Stimulated activated CD8-positive, alpha-beta memory T cell treated with anti-CD3 and anti-CD28 coated beads, Interleukin-15, amount 100 ng/mL, for 1 hour (primary cell): ENCODE measurements around the gene MEG3.

ENCODE experiments used
- DNase-seq: peaks from one replicate; pipeline ENCODE4 v3.0.0-alpha.2; 2020; ENCODE audit warnings: low read depth

Gene MEG3

DNA sequence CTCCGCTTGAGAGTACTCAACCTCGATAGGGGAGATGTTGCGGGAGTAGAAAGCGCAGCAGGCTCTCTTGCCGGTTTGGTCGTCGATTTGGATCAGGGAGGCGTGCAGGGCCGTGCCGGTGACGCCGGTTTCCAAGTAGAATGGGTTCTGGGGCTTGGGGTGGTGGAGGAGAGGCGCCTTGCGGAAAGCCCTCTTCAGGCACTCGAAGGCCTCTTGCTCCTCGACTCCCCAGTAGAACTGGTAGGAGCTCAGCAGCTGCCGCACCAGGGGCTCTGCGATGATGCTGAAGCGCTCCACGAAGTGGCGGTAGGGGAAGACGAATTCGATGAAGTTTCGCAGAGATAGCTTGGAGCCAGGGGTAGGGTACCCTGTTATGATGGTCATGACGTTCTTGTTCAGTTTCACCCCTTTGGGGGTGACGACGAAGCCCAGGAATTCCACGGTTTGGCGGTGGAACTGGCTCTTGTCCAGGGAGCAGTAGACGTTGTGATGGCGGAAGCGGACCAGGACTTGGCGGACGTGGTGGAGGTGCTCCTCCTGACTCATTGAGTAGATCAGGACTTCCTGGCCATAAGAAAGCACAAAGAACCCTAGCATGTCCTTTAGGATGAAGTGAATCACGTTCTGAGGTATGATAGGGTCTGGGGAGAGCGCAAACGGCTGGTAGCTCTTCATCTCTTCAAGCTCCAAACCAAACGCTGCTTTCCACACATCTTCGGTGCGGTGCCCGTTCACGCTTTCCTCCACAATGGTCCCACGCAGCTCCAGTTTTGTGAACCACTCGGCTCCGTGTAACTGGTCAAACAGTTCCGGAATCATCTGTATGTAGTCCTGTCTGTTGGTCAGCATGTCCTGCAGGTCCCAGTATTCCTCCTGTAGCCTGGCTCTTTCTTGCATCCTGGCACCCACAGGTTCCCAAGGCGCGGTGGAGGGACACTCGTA, 56.4 kb downstream of the MEG3 start:
- no peak for DNase-seq

DNA sequence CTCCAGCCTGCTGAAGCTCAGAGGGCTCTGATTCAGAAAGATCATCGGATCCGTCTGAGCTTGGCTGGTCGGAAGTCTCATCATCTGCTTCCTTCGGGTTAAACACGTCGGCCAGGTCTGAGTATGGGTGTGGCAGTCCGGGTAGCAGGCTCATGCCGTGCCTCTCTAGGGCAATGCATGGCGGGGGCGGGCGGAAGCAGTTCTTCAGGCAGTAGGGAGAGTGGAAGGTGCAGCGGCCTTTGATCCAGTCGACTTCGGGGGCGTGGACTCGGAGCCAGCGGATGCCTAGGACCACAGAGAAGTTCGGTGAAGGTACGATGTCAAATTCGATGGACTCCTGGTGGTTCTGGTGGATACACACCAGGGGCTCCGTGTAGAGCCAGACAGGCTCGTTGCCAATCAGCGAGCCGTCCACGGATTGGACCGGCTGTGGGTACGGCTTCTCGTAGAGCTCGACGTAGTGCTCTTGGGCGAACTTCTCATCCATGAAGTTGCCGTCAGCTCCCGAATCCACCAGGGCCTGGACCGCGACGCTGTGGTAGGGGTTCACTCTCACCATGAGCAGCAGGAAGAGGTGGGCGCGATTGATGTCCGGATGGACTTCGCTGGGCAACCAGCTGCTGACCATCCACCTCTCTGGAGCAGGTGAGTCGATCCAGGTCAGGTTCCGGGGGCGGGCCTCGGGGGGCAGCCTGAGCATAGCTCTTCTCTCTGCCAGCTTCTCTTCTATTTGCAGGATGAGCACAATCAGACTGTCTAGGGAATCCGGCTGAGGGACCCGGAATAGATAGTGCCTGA, 57.3 kb downstream of the MEG3 start:
- no peak for DNase-seq

DNA sequence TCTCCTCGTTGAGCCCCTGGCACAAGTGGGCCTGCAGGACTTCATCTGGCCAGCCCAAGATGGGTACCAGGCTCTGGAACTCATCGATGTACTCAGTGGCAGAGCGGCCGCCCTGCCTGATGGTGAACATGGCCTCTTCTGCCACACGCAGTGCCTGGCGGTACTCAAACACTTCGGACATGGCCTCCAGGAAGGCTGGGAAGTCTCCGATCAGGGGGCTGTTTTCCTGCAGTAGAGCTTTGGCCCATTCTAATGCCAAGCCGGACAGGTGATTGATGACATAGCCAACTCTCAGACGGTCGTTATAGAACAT, 57.8 kb downstream of the MEG3 start:
- no peak for DNase-seq

DNA sequence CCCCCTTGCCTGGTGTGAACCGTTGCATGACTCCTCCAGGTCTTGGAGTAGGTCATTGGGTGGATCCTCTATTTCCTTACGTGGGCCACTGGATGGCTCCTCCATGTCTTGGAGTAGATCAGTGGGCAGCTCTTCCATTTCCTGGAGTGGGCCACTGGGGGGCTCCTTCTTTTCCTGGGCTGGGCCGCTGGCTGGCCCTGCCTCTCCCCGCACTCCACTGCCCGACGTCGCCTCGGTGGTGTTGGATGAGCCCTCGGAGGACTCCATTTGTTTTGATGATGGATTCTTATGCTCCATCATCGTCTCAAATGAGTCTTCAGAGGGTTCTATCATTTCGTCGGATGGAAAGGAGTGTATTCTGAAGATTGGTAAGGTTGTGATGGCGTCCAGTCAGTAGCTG, 58.5 kb downstream of the MEG3 start:
- no peak for DNase-seq

DNA sequence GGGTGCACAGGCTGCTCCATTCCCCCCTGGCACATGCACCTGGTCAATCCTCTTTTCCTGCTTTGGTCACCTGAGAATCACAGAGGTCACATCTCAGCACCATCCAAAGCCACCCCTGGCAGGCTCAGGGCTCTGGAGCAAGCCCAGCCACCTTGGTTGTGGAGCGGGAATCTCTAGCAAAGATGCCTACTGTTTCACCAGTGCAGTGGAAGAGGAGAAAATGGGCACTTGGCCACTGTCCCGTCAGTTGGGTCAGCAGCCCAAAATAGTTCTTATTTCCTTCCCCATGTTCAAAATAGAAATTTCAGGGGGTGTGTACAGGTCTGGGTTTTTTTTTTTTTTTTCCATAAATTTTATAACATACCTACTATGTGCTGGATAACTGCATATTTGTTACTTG, 59.3 kb downstream of the MEG3 start:
- no peak for DNase-seq

DNA sequence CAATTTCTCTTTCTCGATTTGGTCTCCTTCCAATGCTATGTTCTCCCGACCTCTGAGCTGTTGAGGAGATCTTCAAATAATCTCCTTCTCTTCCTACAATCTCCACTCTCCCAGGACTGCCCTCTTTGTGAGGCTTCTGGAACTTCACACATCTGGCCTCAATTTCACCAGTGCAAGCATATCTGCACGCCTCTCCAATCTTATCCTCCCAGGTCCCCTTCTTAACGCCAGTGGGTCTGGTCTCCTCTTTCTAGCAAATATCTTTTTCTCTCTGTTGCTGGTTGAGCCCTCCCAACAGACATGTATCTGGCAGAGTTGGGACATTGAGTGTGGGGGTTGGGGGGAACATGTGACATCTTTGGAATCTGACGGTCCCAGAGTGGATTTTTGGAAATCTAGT, 59.7 kb downstream of the MEG3 start:
- no peak for DNase-seq

DNA sequence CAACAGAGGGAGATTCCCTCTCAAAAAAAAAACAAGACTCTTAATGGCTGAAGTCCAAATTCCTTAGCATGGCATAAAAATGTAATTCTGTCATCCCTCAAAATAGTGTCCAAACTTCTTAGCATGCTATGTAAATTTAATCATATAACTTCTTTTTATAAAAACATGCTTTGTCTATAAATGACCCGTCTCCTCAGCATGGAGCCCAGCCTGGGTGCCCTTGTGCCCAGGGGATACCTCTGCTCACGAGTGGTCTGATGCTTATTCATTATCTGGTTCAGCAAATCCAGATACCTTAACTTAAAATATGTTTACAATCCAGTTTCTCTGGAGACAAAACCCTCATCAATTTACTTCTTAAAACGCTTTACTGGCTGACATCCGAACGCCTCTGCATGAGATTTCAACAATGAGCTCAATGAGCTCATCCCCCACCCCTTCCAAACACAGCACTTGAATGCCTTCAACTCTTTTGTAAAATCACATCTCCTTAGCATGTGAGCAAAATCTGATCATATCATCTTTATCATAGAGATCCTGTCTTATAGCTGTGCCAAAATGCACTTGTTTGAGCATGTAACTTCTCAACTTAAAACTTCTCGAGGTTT, 61.9 kb downstream of the MEG3 start:
- DNase-seq = no peak

DNA sequence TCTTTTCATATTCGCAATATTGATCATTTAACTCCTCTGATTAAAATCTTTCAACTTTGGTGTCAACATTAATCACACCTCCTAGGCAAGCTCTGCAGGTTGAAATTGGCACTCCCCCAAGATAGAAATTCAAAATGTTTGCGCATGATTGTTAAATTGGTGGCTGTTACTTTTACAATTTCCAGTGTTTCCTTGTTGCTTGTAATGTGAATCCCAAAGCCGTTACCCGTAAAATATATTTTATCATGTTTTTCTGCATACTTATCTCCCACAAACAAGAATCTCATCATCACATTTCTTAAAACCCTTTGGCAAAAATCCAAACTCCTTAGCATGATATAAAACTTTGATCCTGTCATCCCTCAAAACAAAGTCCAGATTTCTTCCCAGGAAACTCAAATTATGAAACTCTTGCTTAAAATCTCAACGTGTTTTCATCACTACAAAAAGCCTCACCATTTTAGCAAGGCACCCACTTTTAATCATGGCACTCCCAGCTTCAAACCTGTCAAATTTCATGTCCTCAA, 62.9 kb downstream of the MEG3 start:
- DNase-seq = no peak

DNA sequence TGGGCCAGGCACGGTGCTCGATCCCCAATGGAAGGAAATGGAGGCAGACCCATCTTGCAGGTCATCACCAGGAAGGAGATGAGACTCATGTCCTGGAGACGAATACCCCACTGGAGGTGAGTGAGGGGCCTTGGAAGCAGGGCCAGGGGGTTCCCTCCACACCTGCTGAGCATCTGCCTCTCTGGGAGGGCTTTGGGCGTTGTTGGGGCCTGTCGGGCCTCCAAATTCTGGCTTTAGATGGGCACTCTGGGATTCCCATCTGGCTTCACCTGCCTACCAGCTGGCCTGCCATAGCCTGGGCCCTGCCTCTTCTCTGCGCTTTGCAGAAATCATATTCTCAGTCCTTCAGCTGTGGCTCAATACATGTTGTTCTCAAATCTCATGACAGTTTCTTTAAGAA, 63.7 kb downstream of the MEG3 start:
- DNase-seq = no peak

DNA sequence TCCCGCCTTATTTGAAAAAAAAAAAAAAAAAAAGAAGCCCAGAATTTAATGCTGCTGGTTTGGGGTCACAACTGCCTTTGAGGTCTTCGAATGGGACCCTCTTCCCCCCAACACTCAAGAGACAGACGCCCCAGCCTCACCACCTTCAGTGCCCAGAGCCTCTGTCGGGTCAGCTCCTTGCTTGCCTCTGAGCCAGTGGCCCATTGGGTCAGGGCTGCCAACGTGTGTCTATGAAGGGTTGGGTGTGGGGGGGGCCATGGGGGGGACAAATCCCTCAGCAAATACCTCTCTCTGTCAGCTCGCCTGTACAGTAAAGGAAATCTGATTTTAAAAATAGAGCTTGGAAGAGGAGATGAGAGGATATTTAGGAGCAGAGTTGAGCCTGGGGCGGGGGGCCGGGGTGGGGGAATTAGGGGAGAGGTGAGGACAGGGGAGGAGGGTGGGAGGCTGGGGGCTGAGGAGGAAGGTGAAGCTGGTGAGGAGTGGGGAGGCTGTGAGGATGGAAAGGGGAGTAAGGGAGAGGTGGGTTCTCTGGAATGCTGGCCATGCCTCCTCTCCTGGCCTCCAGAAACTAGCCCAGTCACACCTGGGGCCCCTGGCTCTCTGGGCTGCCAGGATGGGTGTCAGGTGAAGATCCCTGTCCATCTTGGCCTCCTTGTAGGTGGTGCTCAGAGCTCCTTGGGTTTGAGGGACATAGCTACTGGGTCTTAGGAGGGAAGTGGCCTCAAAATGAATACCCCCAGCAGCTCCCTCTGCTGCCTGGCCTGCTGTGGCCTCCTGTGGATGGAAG, 64.3 kb downstream of the MEG3 start:
- DNase-seq = no peak

DNA sequence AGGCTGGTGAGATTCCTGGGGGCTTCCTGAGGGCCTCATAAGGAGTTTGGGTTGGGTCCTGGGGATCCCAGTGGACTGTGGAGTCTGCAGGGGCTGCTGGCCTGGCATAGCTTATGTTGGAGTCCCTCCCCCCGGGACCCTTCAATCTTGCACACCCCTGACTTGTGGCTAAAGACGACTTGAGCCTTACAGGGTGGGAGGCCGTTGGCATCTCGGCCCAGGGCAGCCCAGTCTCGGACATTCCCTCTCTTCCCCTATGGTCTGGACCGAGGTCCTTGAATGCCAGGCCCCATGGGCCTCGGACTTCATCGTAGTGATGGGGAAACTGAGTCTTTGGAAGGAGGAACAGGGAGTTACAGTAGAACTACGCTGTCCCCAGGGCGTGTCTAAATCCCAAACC, 65.1 kb downstream of the MEG3 start:
- DNase-seq = no peak

DNA sequence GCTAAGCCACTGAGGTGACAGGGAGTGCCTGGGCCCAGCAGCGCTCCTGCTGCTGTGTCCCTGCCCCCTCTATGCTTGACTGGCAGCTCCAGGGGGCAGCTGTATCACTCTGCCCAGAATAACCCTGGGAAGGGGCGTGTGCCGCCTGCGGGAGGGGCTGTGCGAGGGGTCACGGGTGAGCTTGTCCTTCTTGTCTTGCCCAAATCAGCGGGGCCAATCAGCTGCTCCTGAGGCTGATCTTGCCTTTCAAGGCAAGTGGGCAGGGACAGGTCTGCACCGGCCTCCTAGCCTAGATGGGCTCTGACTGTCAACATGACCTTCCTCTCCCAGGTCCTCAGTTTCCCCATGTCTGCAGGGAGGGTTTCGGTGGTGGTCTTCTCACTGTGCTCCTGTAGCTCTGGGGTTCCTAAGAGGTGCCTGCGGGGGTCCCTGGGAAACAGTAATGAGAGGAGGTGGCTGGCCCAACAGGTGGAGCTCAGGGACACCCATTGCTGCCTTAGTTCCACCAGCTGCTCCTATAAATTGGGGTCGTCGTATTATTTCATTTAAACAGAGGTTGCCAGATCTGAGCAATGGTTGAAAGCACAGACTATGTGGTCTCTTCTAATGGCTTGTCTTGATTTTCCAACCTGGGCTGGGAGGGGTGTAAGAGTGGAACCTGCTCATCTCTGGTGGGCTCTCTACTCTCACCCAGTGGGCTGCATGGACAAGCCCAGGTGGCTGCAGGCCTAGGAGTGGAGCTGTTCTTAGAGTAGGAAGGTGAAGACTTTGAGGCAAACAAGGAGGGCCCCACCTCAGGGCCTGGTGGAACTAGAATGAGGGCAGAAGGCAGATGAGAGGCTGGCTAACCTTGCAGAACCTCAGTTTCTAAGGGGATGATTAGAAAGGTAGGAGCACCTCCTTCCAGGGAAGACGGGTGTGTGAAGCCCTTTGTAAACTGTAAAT, 65.9 kb downstream of the MEG3 start:
- DNase-seq = no peak

DNA sequence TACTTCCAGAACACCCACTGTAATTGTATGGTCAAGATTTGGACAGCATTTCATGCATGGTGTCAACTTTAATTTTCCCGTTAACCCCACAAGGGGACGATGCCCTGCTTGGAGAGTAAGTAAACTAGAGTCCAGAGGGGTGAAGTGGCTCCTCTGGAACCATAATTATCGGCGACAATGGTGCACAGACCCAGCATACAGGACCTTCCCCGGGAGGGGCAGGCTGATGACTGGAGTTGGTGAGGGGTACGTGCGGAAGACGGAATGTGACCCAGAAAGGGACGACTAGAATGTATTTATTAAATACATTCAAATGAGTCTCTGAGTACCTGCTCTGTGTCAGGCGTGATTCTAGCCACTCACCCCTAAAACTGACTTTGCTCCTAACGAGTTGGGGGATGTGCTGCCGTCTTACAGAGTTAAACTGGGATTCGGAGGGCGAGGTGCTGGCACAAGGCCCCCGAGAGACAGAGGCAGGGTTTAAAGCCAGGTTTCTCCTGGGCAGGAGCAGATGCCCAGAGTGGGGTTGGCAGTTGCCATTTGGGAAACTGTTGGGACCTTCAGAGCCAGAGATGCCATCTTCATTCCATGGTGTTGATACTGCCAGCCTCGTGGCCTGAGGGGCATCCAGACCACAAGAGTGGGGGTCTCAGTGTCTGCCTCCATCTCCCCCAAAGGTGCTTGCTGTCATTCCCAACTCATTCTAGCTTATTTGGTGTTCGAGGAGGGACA, 66.7 kb downstream of the MEG3 start:
- DNase-seq = no peak

DNA sequence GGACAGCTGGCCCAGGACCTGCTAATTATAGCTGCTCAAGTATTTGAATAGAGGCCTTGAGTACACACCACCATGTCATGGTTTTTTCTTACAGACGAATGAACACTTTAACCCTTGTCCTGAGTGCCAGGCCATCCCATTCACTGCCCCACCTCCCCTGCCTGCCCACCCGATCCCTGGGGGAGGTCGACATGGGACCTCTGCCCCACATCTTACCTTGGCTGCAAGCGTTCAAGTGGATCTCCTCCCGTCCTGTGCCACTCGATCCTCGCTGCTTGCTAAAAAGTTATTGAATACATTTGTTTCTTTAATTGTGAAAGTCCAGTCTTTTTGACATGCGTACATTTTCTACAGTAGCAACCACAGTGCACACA, 67.3 kb downstream of the MEG3 start:
- DNase-seq = no peak

DNA sequence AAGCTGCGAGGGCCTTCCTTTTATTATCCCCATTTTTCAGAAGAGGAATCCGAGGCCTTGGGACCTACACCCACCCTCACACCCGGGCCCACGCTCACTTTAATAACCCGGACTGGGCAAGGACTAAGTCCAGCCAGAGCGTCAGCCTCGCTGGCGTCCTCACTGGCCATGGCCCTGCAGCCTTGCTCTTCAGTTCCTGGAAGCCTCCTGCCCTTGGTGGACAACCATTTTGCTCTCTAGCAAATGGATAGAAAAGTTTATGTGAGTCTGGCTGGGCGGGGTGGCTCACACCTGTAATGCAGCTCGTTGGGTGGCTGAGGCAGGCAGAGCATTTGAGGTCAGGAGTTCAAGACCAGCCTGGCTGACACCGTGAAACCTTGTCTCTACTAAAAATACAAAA, 67.8 kb downstream of the MEG3 start:
- DNase-seq = no peak

DNA sequence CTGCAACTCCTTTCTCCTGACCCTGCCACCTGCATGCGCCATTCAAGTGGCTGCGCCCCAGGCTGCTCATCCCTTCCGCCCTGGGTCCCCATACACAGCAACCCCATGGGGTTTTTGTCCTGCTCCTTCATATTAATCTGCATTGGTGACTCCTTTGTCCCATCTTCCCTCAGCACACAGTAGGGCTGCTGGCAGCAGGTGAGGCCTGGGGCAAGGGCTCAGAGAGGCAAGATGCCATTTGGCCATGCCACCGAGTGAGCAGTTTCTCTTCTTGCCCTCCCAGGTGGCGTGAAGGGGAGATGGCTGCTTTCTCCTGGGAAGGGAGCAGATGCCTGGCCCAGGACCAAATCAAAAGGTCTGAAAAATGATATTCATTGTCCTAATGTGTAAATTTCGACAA, 68.5 kb downstream of the MEG3 start:
- DNase-seq = no peak

DNA sequence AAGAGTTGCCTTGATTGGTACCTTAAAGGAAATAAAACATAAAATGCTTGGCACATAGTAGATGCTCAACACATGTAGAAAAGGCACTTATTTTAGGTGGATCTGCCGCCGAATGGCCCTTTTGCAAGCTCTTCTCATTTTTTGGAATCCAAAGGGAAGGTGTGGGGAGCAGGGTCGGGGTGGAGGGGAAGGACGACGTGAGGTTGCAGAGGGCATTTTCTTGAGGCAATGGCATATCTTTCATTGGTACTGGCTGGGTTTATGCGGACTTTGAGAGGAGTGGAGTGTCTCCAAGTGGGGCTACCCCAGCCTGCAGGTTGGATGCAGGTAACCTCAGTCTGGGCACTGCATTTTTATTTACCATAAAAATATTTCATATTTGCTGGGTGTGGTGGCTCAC, 69.5 kb downstream of the MEG3 start:
- DNase-seq = no peak

DNA sequence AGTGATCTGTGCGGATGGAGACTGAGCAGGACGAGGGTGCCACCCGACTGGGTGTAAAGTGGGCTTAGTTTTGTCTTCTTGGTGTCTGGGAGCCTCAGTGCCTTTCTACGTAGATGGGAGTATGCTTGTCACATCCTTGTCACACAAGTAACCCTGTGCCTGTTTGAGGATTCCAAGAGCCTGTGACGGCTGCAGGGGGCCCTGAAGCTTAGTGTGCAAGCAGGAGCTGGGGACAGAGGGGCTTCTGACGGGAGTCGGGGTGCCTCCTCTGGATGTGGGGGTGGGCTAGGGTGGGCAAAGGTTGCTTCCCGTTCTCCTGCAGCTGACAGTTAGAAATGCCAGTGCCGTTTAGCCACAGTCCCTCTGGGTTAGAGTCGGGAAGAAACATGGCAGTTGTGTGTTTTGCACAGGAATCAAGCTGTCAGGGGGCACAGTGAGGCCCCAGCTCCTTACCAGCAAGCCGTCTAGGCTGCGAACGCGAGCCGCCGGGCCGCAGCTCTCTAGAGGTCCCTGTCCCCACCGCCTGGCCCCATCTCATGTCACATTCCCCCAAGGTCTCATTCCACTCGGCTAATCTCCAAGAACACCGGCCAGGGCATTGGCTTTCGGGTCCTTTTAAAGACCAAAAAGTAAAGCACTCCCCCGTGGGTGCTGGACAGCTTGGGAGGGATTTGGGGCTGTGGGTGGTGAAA, 70.6 kb downstream of the MEG3 start:
- DNase-seq = no peak

DNA sequence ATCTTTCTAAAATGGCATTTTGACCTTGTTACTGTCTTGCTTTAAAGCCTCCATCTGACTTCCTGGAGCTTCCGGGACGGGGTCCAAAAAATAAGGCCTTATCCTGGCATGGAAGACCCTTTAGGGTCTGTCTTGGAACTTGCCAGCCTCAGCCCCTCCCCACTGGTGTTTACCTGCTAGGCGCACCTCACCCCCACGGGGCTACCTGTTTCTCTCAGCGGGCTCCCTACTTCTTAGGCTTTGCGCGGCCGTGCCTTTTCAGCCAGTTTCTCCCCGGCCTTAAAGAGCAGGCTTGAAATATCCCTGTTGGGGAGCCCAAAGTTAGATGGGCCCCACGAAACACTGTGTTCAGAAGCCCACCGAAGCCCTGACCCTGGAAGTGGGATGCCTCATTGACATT, 72.5 kb downstream of the MEG3 start:
- DNase-seq = no peak
